CD14-positive monocyte (primary cell): ENCODE data around the gene MRPS34. TPM values are rescaled to one million over a fixed set of nuclear protein-coding genes. Genes with fewer than 3 reads are reported as not detected.

Experiments
- DNase-seq, 3 donors: peaks; one replicate each; pipeline ENCODE4 v3.0.0-alpha.2; 2011 to 2022
- H2AFZ ChIP-seq: 2 replicates; pipeline ENCODE4 v1.6.0; 2012; ENCODE audit warnings: mild to moderate bottlenecking, low read depth, low read length, inconsistent platforms; ENCODE audit not compliant: insufficient read depth, poor library complexity, severe bottlenecking
- H3K27ac ChIP-seq, 2 donors: 1 replicate in 1 of 2; 2 replicates in 1 of 2; pipeline ENCODE4 v1.5.1; 2012 to 2013; ENCODE audit warnings: low read length in 2 of 2, control low read depth in 1 of 2, inconsistent platforms in 1 of 2, low read depth in 1 of 2, mild to moderate bottlenecking in 1 of 2
- H3K27me3 ChIP-seq, 2 donors: one replicate each; pipeline versions ENCODE4 v1.6.0 to v1.6.1; 2011 to 2013; ENCODE audit warnings: low read length in 2 of 2; ENCODE audit not compliant: control insufficient read depth in 2 of 2, insufficient read depth in 2 of 2
- H3K36me3 ChIP-seq, 2 donors: replicated peaks in 1 of 2; 1 replicate in 1 of 2; 2 replicates in 1 of 2; pipeline versions ENCODE4 v1.5.1 to v1.6.1; 2012 to 2013; ENCODE audit warnings: low read length in 2 of 2, control low read depth in 1 of 2, inconsistent platforms in 1 of 2, mild to moderate bottlenecking in 1 of 2; ENCODE audit not compliant: insufficient read depth in 2 of 2, control insufficient read depth in 1 of 2
- H3K4me1 ChIP-seq, 2 donors: 1 replicate in 1 of 2; 2 replicates in 1 of 2; pipeline versions ENCODE4 v1.5.1 to v1.6.1; 2012 to 2013; ENCODE audit warnings: low read length in 2 of 2, control low read depth in 1 of 2, inconsistent platforms in 1 of 2, mild to moderate bottlenecking in 1 of 2, moderate library complexity in 1 of 2; ENCODE audit not compliant: insufficient read depth in 2 of 2, control insufficient read depth in 1 of 2
- H3K4me2 ChIP-seq: replicated peaks from 2 replicates; pipeline ENCODE3; 2012; ENCODE audit warnings: low read length, moderate library complexity, mild to moderate bottlenecking; ENCODE audit not compliant: poor library complexity, severe bottlenecking; ENCODE audit errors: extremely low read depth
- H3K4me3 ChIP-seq, 3 experiments: fragments of 200-600 bp in 1 of 3; sonication (generic) in 1 of 3; replicated peaks in 1 of 3; 1 replicate in 2 of 3; 2 replicates in 1 of 3; pipeline ENCODE4 v1.5.1; 2011 to 2013; ENCODE audit warnings: low read length in 3 of 3, mild to moderate bottlenecking in 3 of 3, control low read depth in 2 of 3, low read depth in 2 of 3, inconsistent platforms in 1 of 3, moderate library complexity in 1 of 3
- H3K79me2 ChIP-seq: 2 replicates; pipeline ENCODE4 v1.6.0; 2012; ENCODE audit warnings: mild to moderate bottlenecking, control low read depth, inconsistent platforms, low read length, moderate library complexity; ENCODE audit not compliant: insufficient read depth
- H3K9ac ChIP-seq: 2 replicates; pipeline ENCODE4 v1.6.0; 2017; ENCODE audit warnings: low read length, mild to moderate bottlenecking; ENCODE audit not compliant: insufficient read depth, poor library complexity, severe bottlenecking
- H3K9me3 ChIP-seq, 2 donors: replicated peaks in 1 of 2; 1 replicate in 1 of 2; 2 replicates in 1 of 2; pipeline versions ENCODE4 v1.5.1 to v1.6.1; 2012 to 2013; ENCODE audit warnings: low read length in 2 of 2, control low read depth in 1 of 2; ENCODE audit not compliant: control insufficient read depth in 1 of 2, insufficient read depth in 1 of 2
- H4K20me1 ChIP-seq: 2 replicates; pipeline ENCODE4 v1.6.0; 2012; ENCODE audit warnings: mild to moderate bottlenecking, low read length, control low read depth, moderate library complexity; ENCODE audit not compliant: insufficient read depth
- H3K27ac Mint-ChIP-seq, 7 donors: one replicate each; pipeline ENCODE4 v1.8.0; 2020; ENCODE audit warnings: mild to moderate bottlenecking in 7 of 7, mixed read lengths in 7 of 7, moderate library complexity in 6 of 7, inconsistent platforms in 2 of 7
- H3K27me3 Mint-ChIP-seq, 3 donors: one replicate each; pipeline ENCODE4 v1.8.0; 2021 to 2022; ENCODE audit warnings: low read depth in 3 of 3, mild to moderate bottlenecking in 3 of 3, mixed read lengths in 3 of 3, moderate library complexity in 3 of 3, inconsistent platforms in 1 of 3
- H3K36me3 Mint-ChIP-seq, 2 donors: one replicate each; pipeline ENCODE4 v1.8.0; 2020; ENCODE audit warnings: mixed read lengths in 2 of 2, inconsistent platforms in 1 of 2, mild to moderate bottlenecking in 1 of 2
- H3K4me1 Mint-ChIP-seq: one replicate; pipeline ENCODE4 v1.8.0; 2020; ENCODE audit warnings: mild to moderate bottlenecking, mixed read lengths
- H3K4me3 Mint-ChIP-seq, 2 donors: one replicate each; pipeline ENCODE4 v1.8.0; 2020; ENCODE audit warnings: mild to moderate bottlenecking in 2 of 2, mixed read lengths in 2 of 2, moderate library complexity in 1 of 2
- H3K9me3 Mint-ChIP-seq, 7 donors: one replicate each; pipeline ENCODE4 v1.8.0; 2020 to 2022; ENCODE audit warnings: mixed read lengths in 7 of 7, mild to moderate bottlenecking in 6 of 7, moderate library complexity in 6 of 7, inconsistent platforms in 2 of 7
- WGBS: methylation state at CpG from one replicate; pipeline ENCODE4 v1.1.5; 2013; ENCODE audit warnings: missing lambda C conversion rate; ENCODE audit not compliant: insufficient coverage; 5-methylcytosine and 5-hydroxymethylcytosine counted together
- intact Hi-C, 2 donors: fragments of 100-400 bp; cut with micrococcal nuclease; formaldehyde crosslinking; loops; one replicate each; pipeline versions ENCODE4 v1.15.0 to v1.15.1; 2023
- polyA plus RNA-seq, 3 donors: library from polyadenylated mRNA; depleted of rRNA in 1 of 3; unstranded in 2 of 3; stranded (reverse) in 1 of 3; fragments of 300-500 nt in 2 of 3; fragments of >200 nt in 1 of 3; fragmentation: Illumina TruSeq in 2 of 3; gene quantifications; 1 replicate in 2 of 3; 2 replicates in 1 of 3; pipeline ENCODE4 v1.2.3, GENCODE V29; 2012 to 2021
- TF ChIP-seq, protein P1 (sequence below): fragments of 200-600 bp; IDR thresholded peaks from one replicate; pipeline ENCODE4 v1.8.0; 2022; ENCODE audit warnings: antibody characterized with exemption, mild to moderate bottlenecking

Gene MRPS34
- polyA plus RNA-seq, 3 donors, result 34.5 to 137 (median 109) TPM

DNA sequence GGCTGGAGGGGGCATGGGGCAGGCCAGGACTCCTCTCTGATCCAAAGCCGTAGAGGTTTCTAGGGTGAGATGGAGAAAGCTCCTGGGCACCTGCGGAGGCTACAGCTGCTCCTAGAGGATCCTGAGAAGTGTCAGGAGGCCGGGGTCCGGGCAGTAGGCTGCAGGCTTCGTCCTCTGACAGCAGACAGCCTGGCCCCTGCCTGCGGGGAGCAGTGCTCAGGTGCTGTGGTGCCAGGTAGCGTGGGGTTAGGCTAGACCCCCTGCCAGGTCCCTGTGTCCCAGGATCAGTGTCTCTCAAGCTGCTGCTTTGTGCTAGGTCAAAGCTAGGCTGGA lies 1.5 kb upstream of the MRPS34 start:
- H3K27me3 ChIP-seq, result no peaks in the 10 kb centered on the region
- H3K4me1 ChIP-seq, result peaks cover 30 to 45% of the 10 kb centered on the region in 2 donors
- intact Hi-C loops, result loop anchor here (5.0 to 10.0 kb wide), 4 partner anchors 70 to 352 kb away; partner anchors contain the start of genes CLCN7 (in 1 of the 2), MAPK8IP3 (in 1 of the 2) and UQCC4 (in 1 of the 2)
- Mint-ChIP-seq H3K27ac (no peak overlapping the region), H3K27me3 (peaks cover 0 to 1% (median 0%) of the 10 kb centered on the region in 3 donors), H3K9me3 (peaks cover 0 to 2% (median 0%) of the 10 kb centered on the region in 7 donors), H3K4me1 (peaks cover 28% of the 10 kb centered on the region), H3K4me3 (no peak overlapping the region), H3K36me3 (peaks cover 5 to 40% of the 10 kb centered on the region in 2 donors)
- TF ChIP-seq, protein P1, sequence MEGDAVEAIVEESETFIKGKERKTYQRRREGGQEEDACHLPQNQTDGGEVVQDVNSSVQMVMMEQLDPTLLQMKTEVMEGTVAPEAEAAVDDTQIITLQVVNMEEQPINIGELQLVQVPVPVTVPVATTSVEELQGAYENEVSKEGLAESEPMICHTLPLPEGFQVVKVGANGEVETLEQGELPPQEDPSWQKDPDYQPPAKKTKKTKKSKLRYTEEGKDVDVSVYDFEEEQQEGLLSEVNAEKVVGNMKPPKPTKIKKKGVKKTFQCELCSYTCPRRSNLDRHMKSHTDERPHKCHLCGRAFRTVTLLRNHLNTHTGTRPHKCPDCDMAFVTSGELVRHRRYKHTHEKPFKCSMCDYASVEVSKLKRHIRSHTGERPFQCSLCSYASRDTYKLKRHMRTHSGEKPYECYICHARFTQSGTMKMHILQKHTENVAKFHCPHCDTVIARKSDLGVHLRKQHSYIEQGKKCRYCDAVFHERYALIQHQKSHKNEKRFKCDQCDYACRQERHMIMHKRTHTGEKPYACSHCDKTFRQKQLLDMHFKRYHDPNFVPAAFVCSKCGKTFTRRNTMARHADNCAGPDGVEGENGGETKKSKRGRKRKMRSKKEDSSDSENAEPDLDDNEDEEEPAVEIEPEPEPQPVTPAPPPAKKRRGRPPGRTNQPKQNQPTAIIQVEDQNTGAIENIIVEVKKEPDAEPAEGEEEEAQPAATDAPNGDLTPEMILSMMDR, result no peak
- H3K27ac ChIP-seq, result peak overlapping the region in 1 of 2 donors; percentile 39
- H3K9me3 ChIP-seq, result no peaks in the 10 kb centered on the region
- H3K36me3 ChIP-seq, result peaks cover 35 to 39% of the 10 kb centered on the region in 2 donors
- H3K4me3 ChIP-seq, result peak overlapping the region in 2 of 3 experiments; percentile 78 to 99
- no peak for DNase-seq
- H3K9ac ChIP-seq, result peak overlapping the region; percentile 84
- peaks cover 85% of the 10 kb centered on the region for H4K20me1 ChIP-seq
- peaks cover 46% of the 10 kb centered on the region for H3K79me2 ChIP-seq
- H2AFZ ChIP-seq, result no peak overlapping the region
- peak overlapping the region; percentile 100 for H3K4me2 ChIP-seq
- WGBS, result 92% methylated on average over 7 of the region's 7 CpGs

DNA sequence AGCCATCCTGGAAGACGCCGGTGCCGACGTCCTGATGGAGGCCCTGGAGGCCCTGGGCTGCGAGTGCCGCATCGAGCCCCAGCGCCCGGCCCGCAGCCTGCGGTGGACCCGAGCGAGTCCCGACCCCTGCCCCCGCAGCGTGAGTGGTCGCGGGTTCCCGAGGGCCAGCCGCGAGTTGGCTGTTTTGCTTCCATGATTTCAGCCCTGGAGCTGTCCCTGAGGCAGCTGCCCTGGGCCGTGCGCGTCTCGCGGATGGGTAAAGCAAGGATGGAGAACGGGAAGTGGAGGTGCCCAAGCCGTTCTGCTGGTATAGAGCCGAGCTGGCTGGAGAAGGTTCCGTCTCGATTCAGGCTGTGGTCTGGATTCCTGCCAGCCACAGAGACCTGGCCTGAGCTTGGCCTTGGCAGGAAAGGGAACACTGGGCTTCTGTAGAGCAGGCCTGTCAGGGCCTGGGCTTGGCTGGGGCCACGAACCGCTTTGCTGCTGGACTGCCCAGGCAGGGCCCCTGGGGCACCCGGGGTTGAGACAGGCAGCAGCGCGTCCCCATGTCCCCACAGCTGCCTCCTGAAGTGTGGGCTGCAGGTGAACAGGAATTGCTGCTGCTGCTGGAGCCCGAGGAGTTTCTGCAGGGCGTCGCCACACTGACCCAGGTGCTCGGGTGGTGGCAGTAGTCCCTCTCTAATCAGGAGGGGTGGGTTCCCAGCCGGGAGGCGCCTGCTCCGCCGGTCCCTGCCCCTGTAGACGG lies 941 bp upstream of the MRPS34 start:
- 12% methylated on average over 44 of the region's 45 CpGs for WGBS
- DNase-seq, result peak; percentile 33 to 47 (median 47)
- Histone ChIP-seq H3K79me2 (peaks cover 46% of the 10 kb centered on the region), H3K4me1 (peaks cover 30 to 45% of the 10 kb centered on the region in 2 donors), H3K4me2 (peak overlapping the region; percentile 100), H3K9me3 (no peaks in the 10 kb centered on the region), H3K4me3 (peak overlapping the region; percentile 78 to 99 (median 89)), H3K27me3 (no peaks in the 10 kb centered on the region), H3K36me3 (peaks cover 36 to 42% of the 10 kb centered on the region in 2 donors), H3K9ac (peak overlapping the region; percentile 84), H4K20me1 (peaks cover 85% of the 10 kb centered on the region), H2AFZ (peak overlapping the region; percentile 92), H3K27ac (peak overlapping the region; percentile 39 to 77)
- H3K36me3 Mint-ChIP-seq, result peaks cover 5 to 37% of the 10 kb centered on the region in 2 donors
- peak overlapping the region; percentile 90 to 94 for H3K4me3 Mint-ChIP-seq
- intact Hi-C loops, result loop anchor here (1.0 to 10.0 kb wide), 5 partner anchors 8 to 352 kb away; partner anchors contain the start of genes CLCN7 (in 1 of the 2), MAPK8IP3 (in 1 of the 2), NUBP2 (in 1 of the 2) and SPSB3 (in 1 of the 2)
- peak overlapping the region; percentile 20 to 85 (median 59) for H3K27ac Mint-ChIP-seq
- TF ChIP-seq, protein P1, result no peak
- peaks cover 28% of the 10 kb centered on the region for H3K4me1 Mint-ChIP-seq
- H3K27me3 Mint-ChIP-seq, result peaks cover 0 to 1% (median 0%) of the 10 kb centered on the region in 3 donors
- peaks cover 0 to 2% (median 0%) of the 10 kb centered on the region in 7 donors for H3K9me3 Mint-ChIP-seq
